Activated CD8-positive, alpha-beta memory T cell treated with anti-CD3 and anti-CD28 coated beads, Interleukin-2, amount 50 U/mL, for 1 hour (primary cell): ENCODE data around the gene CENPX.

Experiments used
- DNase-seq: peaks from one replicate; pipeline ENCODE4 v3.0.0-alpha.2; 2020; ENCODE audit errors: extremely low read depth

Gene CENPX

GRCh38 chr17:82022310-82022980 lies at the start of gene CENPX:
TSS of gene CENPX (minus strand) at chr17:82022878. CDS start at chr17:82022861, 17 bp downstream.
- no peak for DNase-seq

- no peak for DNase-seq
Measured at GRCh38 chr17:82070611-82071010, 47.9 kb upstream of the CENPX start.

GRCh38 chr17:82065638-82066303 lies 43.1 kb upstream of the CENPX start, which contains the start of gene DUS1L:
TSS of gene DUS1L (minus strand) at chr17:82065804. CDS start at chr17:82065059, 745 bp downstream.
- no peak for DNase-seq

GRCh38 chr17:82065193-82065637 lies 42.5 kb upstream of the CENPX start:
- no peak for DNase-seq

GRCh38 chr17:82064433-82065192 lies 41.9 kb upstream of the CENPX start:
- no peak for DNase-seq

GRCh38 chr17:82063424-82064415 lies 41.0 kb upstream of the CENPX start:
- no peak for DNase-seq

- DNase-seq, result no peak
Measured at GRCh38 chr17:82062984-82063368, 40.3 kb upstream of the CENPX start.

GRCh38 chr17:82062076-82062983 lies 39.7 kb upstream of the CENPX start:
- DNase-seq, result no peak

GRCh38 chr17:82061047-82061925 lies 38.6 kb upstream of the CENPX start:
- no peak for DNase-seq

GRCh38 chr17:82060614-82061013 lies 37.9 kb upstream of the CENPX start:
- no peak for DNase-seq

- no peak for DNase-seq
Measured at GRCh38 chr17:82060001-82060380, 37.3 kb upstream of the CENPX start.

GRCh38 chr17:82059272-82060000 lies 36.8 kb upstream of the CENPX start:
- DNase-seq, result no peak

GRCh38 chr17:82058855-82059249 lies 36.2 kb upstream of the CENPX start:
- DNase-seq, result no peak

- no peak for DNase-seq
Measured at GRCh38 chr17:82058230-82058854, 35.7 kb upstream of the CENPX start.

GRCh38 chr17:82056729-82057621 lies 34.3 kb upstream of the CENPX start:
- no peak for DNase-seq

- no peak for DNase-seq
Measured at GRCh38 chr17:82055965-82056728, 33.5 kb upstream of the CENPX start.
